ENCODE data around the gene KIRREL3. TPM values are rescaled to one million over a fixed set of nuclear protein-coding genes. Genes with fewer than 3 reads are reported as not detected.

The KIRREL3 gene
- total and polyA plus RNA-seq, 10 donors, result 0.50 to 5.4 (median 2.0) TPM

- H3K27me3 ChIP-seq (replicated peaks in 1 of 7), result no peaks in the 10 kb centered on the region
- TF ChIP-seq POLR2A (IDR thresholded peaks at IDR 0.05), result no peak
- TF ChIP-seq POLR2AphosphoS5 (IDR thresholded peaks at IDR 0.05), result no peak
- no peak for TF ChIP-seq CTCF (IDR thresholded peaks at IDR 0.05 in 8 of 11, conservative IDR thresholded peaks at IDR 0.05 in 3 of 11)
- WGBS, 5 donors, result 68 to 80% (median 73%) methylated on average over 9 to 12 of the region's 12 CpGs
- no peaks in the 10 kb centered on the region for H3K36me3 ChIP-seq
- no peak overlapping the region for H3K27ac ChIP-seq
- DNase-seq, result no peak
- H3K9me3 ChIP-seq, result no peaks in the 10 kb centered on the region
- no peak overlapping the region for H3K4me3 ChIP-seq
- peaks cover 0 to 8% (median 2%) of the 10 kb centered on the region in 6 donors for H3K4me1 ChIP-seq
- intact Hi-C loops (cut with DNase I; ENCODE audit: low total_unique reads), result no loop called here
Measured at GRCh38 chr11:126736682-126737572, 263.6 kb downstream of the KIRREL3 start.

GRCh38 chr11:126734752-126735151 lies 265.8 kb downstream of the KIRREL3 start:
- DNase-seq, result no peak
- Histone ChIP-seq H3K4me1 (peaks cover 0 to 14% (median 3%) of the 10 kb centered on the region in 6 donors), H3K4me3 (no peak overlapping the region), H3K9me3 (no peaks in the 10 kb centered on the region), H3K36me3 (no peaks in the 10 kb centered on the region), H3K27me3 (replicated peaks in 1 of 7) (no peaks in the 10 kb centered on the region), H3K27ac (no peak overlapping the region)
- WGBS, 5 donors, result 56 to 75% (median 63%) methylated on average over 7 of the region's 7 CpGs
- TF ChIP-seq CTCF (IDR thresholded peaks at IDR 0.05 in 8 of 11, conservative IDR thresholded peaks at IDR 0.05 in 3 of 11) (no peak), POLR2A (IDR thresholded peaks at IDR 0.05) (no peak), POLR2AphosphoS5 (IDR thresholded peaks at IDR 0.05) (no peak)
- intact Hi-C loops (cut with DNase I; ENCODE audit: low total_unique reads), result no loop called here

DNA sequence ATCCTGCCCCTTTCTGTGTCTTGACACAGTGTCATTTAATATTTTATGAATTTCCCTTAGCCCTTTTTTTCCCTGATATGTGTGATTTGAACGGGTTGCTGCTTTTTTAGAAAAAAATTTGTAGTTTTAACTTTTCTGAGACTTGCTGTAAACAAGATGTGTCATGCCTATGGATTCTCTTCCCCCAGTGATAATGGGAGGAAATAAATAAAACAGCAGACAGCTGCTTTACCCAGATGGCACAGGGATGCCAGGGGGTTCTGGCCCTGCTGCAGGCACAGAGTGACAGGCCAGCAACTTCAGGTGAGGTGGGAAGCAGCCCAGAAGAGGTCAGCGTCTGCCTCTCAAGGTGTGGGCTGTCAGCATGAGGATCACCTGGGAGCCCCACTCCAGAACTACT lies 266.9 kb downstream of the KIRREL3 start:
- peaks cover 0 to 10% (median 4%) of the 10 kb centered on the region in 6 donors for H3K4me1 ChIP-seq
- no peaks in the 10 kb centered on the region for H3K27me3 ChIP-seq (replicated peaks in 1 of 7)
- no peaks in the 10 kb centered on the region for H3K9me3 ChIP-seq
- no peak overlapping the region for H3K27ac ChIP-seq
- intact Hi-C loops (cut with DNase I; ENCODE audit: low total_unique reads), result no loop called here
- no peak overlapping the region for H3K4me3 ChIP-seq
- H3K36me3 ChIP-seq, result no peaks in the 10 kb centered on the region
- TF ChIP-seq POLR2A (IDR thresholded peaks at IDR 0.05) (no peak), CTCF (IDR thresholded peaks at IDR 0.05 in 8 of 11, conservative IDR thresholded peaks at IDR 0.05 in 3 of 11) (no peak), POLR2AphosphoS5 (IDR thresholded peaks at IDR 0.05) (no peak)
- no peak for DNase-seq
- WGBS, 5 donors, result 65 to 85% (median 71%) methylated on average over 2 of the region's 2 CpGs

- no peaks in the 10 kb centered on the region for H3K27me3 ChIP-seq (replicated peaks in 1 of 7)
- no peak overlapping the region for H3K4me3 ChIP-seq
- intact Hi-C loops (cut with DNase I; ENCODE audit: low total_unique reads), result no loop called here
- H3K27ac ChIP-seq, result no peak overlapping the region
- DNase-seq, result no peak
- no peaks in the 10 kb centered on the region for H3K9me3 ChIP-seq
- 49 to 74% (median 62%) methylated on average over 4 of the region's 4 CpGs for WGBS, 5 donors
- H3K36me3 ChIP-seq, result no peaks in the 10 kb centered on the region
- TF ChIP-seq CTCF (IDR thresholded peaks at IDR 0.05 in 8 of 11, conservative IDR thresholded peaks at IDR 0.05 in 3 of 11) (no peak), POLR2A (IDR thresholded peaks at IDR 0.05) (no peak), POLR2AphosphoS5 (IDR thresholded peaks at IDR 0.05) (no peak)
- peaks cover 0 to 10% (median 4%) of the 10 kb centered on the region in 6 donors for H3K4me1 ChIP-seq
Measured at GRCh38 chr11:126732981-126733380, 267.6 kb downstream of the KIRREL3 start.
